Neural progenitor cell (in vitro differentiated cells): Measurements from ENCODE around the gene PFDN1. TPM values are rescaled to one million over a fixed set of nuclear protein-coding genes. Genes with fewer than 3 reads are reported as not detected.

ENCODE experiments used
- DNase-seq: peaks from one replicate; pipeline ENCODE4 v3.0.0-alpha.2; 2016; ENCODE audit warnings: low spot score
- H2AFZ ChIP-seq: fragments of 200-600 bp; sonication (generic); replicated peaks from 2 replicates; pipeline ENCODE4 v1.6.1; 2016; ENCODE audit warnings: antibody characterized with exemption
- H3F3A ChIP-seq: fragments of 200-600 bp; sonication (generic); 2 replicates; pipeline ENCODE4 v1.6.1; 2016; ENCODE audit warnings: antibody characterized with exemption, low read depth
- H3K27ac ChIP-seq: fragments of 200-600 bp; sonication (generic); 2 replicates; pipeline ENCODE4 v1.5.1; 2016; ENCODE audit warnings: mild to moderate bottlenecking
- H3K27me3 ChIP-seq: fragments of 200-600 bp; sonication (generic); 2 replicates; pipeline ENCODE4 v1.6.1; 2016; ENCODE audit warnings: mild to moderate bottlenecking, moderate library complexity
- H3K36me3 ChIP-seq: fragments of 200-600 bp; sonication (generic); 2 replicates; pipeline ENCODE4 v1.5.1; 2016
- H3K4me1 ChIP-seq: fragments of 200-600 bp; sonication (generic); 2 replicates; pipeline ENCODE4 v1.6.1; 2016; ENCODE audit warnings: mixed run types
- H3K4me2 ChIP-seq: fragments of 200-600 bp; sonication (generic); 2 replicates; pipeline ENCODE4 v1.6.1; 2016
- H3K4me3 ChIP-seq: fragments of 200-600 bp; sonication (generic); 2 replicates; pipeline ENCODE4 v1.5.1; 2016
- H3K79me2 ChIP-seq: fragments of 200-600 bp; sonication (generic); 2 replicates; pipeline ENCODE4 v1.6.1; 2016; ENCODE audit warnings: low read depth
- H3K9ac ChIP-seq: fragments of 200-600 bp; sonication (generic); 2 replicates; pipeline ENCODE4 v1.6.1; 2016
- H3K9me3 ChIP-seq: fragments of 200-600 bp; sonication (generic); 2 replicates; pipeline ENCODE4 v1.5.1; 2016; ENCODE audit warnings: low read depth
- H4K20me1 ChIP-seq: fragments of 200-600 bp; sonication (generic); 2 replicates; pipeline ENCODE4 v1.6.1; 2016; ENCODE audit warnings: low read depth
- H3K27ac Mint-ChIP-seq: 3 replicates; pipeline ENCODE4 v1.8.0; 2021; ENCODE audit warnings: mixed read lengths
- H3K27me3 Mint-ChIP-seq: 2 replicates; pipeline ENCODE4 v1.8.0; 2022; ENCODE audit warnings: low read depth, mild to moderate bottlenecking, inconsistent platforms, moderate library complexity, mixed read lengths; ENCODE audit not compliant: insufficient read depth
- H3K36me3 Mint-ChIP-seq: 3 replicates; pipeline ENCODE4 v1.8.0; 2021; ENCODE audit warnings: mixed read lengths
- H3K4me1 Mint-ChIP-seq: 3 replicates; pipeline ENCODE4 v1.8.0; 2021; ENCODE audit warnings: mixed read lengths
- H3K4me3 Mint-ChIP-seq: 3 replicates; pipeline ENCODE4 v1.8.0; 2021; ENCODE audit warnings: mild to moderate bottlenecking, moderate library complexity, mixed read lengths
- H3K9me3 Mint-ChIP-seq: 3 replicates; pipeline ENCODE4 v1.8.0; 2020; ENCODE audit warnings: mixed read lengths
- CTCF ChIP-seq: fragments of 200-600 bp; sonication (generic); IDR thresholded peaks from 2 replicates; pipeline ENCODE4 v1.5.1; 2017; ENCODE audit warnings: antibody characterized with exemption, mild to moderate bottlenecking
- EZH2 ChIP-seq: fragments of 200-600 bp; sonication (generic); IDR thresholded peaks from 2 replicates; pipeline ENCODE4 v1.6.1; 2017; ENCODE audit warnings: antibody characterized with exemption, mild to moderate bottlenecking, moderate library complexity
- EZH2phosphoT487 ChIP-seq: fragments of 200-600 bp; sonication (generic); IDR thresholded peaks from 2 replicates; pipeline ENCODE4 v1.6.1; 2017; ENCODE audit warnings: antibody characterized with exemption
- total RNA-seq: library from RNA; depleted of rRNA; stranded (reverse); fragments of >200 nt; gene quantifications from 2 replicates; pipeline ENCODE4 v1.2.3, GENCODE V29; 2015; ENCODE audit warnings: low replicate concordance

Gene PFDN1
- total RNA-seq, 1 donor from 2014 or later = 79.8 TPM

- H3K27me3 ChIP-seq = no peaks in the 10 kb centered on the region
- Mint-ChIP-seq H3K9me3 (no peaks in the 10 kb centered on the region), H3K27me3 (peaks cover 4% of the 10 kb centered on the region), H3K4me3 (no peak overlapping the region), H3K4me1 (peaks cover 29% of the 10 kb centered on the region), H3K27ac (peak overlapping the region; percentile 44), H3K36me3 (no peaks in the 10 kb centered on the region)
- H3K9me3 ChIP-seq = no peaks in the 10 kb centered on the region
- no peak for TF ChIP-seq CTCF
- TF ChIP-seq EZH2 = no peak
- TF ChIP-seq EZH2phosphoT487 = no peak
- DNase-seq = no peak
- H3K36me3 ChIP-seq = no peaks in the 10 kb centered on the region
- peaks cover 20% of the 10 kb centered on the region for H4K20me1 ChIP-seq
- H3F3A ChIP-seq = peaks cover 21% of the 10 kb centered on the region
- H3K9ac ChIP-seq = no peak overlapping the region
- no peaks in the 10 kb centered on the region for H3K79me2 ChIP-seq
- H3K4me3 ChIP-seq = no peak overlapping the region
- H3K27ac ChIP-seq = no peak overlapping the region
- H3K4me2 ChIP-seq = no peak overlapping the region
- peaks cover 14% of the 10 kb centered on the region for H3K4me1 ChIP-seq
- no peak overlapping the region for H2AFZ ChIP-seq
Observed at GRCh38 chr5:140242099-140242498, 60.8 kb downstream of the PFDN1 start.

GRCh38 chr5:140240987-140241706, 61.8 kb downstream of the PFDN1 start:
- H3K4me3 ChIP-seq = no peak overlapping the region
- peaks cover 14% of the 10 kb centered on the region for H4K20me1 ChIP-seq
- peak overlapping the region; percentile 63 for H3K27ac ChIP-seq
- TF ChIP-seq EZH2 (no peak), CTCF (no peak), EZH2phosphoT487 (no peak)
- Mint-ChIP-seq H3K27ac (peak overlapping the region; percentile 5), H3K4me3 (no peak overlapping the region), H3K4me1 (peaks cover 29% of the 10 kb centered on the region), H3K36me3 (no peaks in the 10 kb centered on the region), H3K9me3 (no peaks in the 10 kb centered on the region), H3K27me3 (peaks cover 2% of the 10 kb centered on the region)
- H3K36me3 ChIP-seq = no peaks in the 10 kb centered on the region
- H3K79me2 ChIP-seq = no peaks in the 10 kb centered on the region
- peaks cover 14% of the 10 kb centered on the region for H3K4me1 ChIP-seq
- no peak overlapping the region for H3K9ac ChIP-seq
- no peak overlapping the region for H2AFZ ChIP-seq
- DNase-seq = peak; percentile 88
- H3F3A ChIP-seq = peaks cover 21% of the 10 kb centered on the region
- H3K27me3 ChIP-seq = no peaks in the 10 kb centered on the region
- no peak overlapping the region for H3K4me2 ChIP-seq
- H3K9me3 ChIP-seq = no peaks in the 10 kb centered on the region

- Histone ChIP-seq H3F3A (peaks cover 21% of the 10 kb centered on the region), H3K36me3 (no peaks in the 10 kb centered on the region), H4K20me1 (peaks cover 12% of the 10 kb centered on the region), H3K9ac (no peak overlapping the region), H3K27me3 (no peaks in the 10 kb centered on the region), H3K4me1 (peaks cover 14% of the 10 kb centered on the region), H3K27ac (no peak overlapping the region), H2AFZ (no peak overlapping the region), H3K4me2 (no peak overlapping the region), H3K9me3 (no peaks in the 10 kb centered on the region), H3K79me2 (no peaks in the 10 kb centered on the region), H3K4me3 (no peak overlapping the region)
- H3K4me1 Mint-ChIP-seq = peaks cover 23% of the 10 kb centered on the region
- TF ChIP-seq EZH2phosphoT487 = no peak
- TF ChIP-seq CTCF = peak; percentile 74
- DNase-seq = peak; percentile 82
- no peak overlapping the region for H3K4me3 Mint-ChIP-seq
- peaks cover 2% of the 10 kb centered on the region for H3K27me3 Mint-ChIP-seq
- no peaks in the 10 kb centered on the region for H3K36me3 Mint-ChIP-seq
- H3K9me3 Mint-ChIP-seq = no peaks in the 10 kb centered on the region
- no peak overlapping the region for H3K27ac Mint-ChIP-seq
Observed at GRCh38 chr5:140239939-140240700, 62.8 kb downstream of the PFDN1 start.
